Panc1 (cell line): Measurements from ENCODE around the gene ASRGL1. TPM values are rescaled to one million over a fixed set of nuclear protein-coding genes. Genes with fewer than 3 reads are reported as not detected.

ENCODE experiments used
- total RNA-seq: library from RNA; stranded (reverse); gene quantifications from one replicate; pipeline ENCODE4 v1.2.1, GENCODE V29; 2021; ENCODE audit not compliant: unreplicated experiment

ASRGL1 gene
- total RNA-seq, 1 experiment from 2014 or later = 43.2 TPM

Other genes starting within 250 kb of the ASRGL1 start
- 81.5 TPM for gene INCENP, start 213.4 kb upstream of the ASRGL1 start, total RNA-seq
- gene SCGB1D1, start 147.2 kb upstream of the ASRGL1 start, total RNA-seq = not detected
- not detected for gene SCGB2A1, start 128.8 kb upstream of the ASRGL1 start, total RNA-seq
- gene SCGB1D2, start 95.2 kb upstream of the ASRGL1 start, total RNA-seq = 0.85 TPM
- gene SCGB2A2, start 67.3 kb upstream of the ASRGL1 start, total RNA-seq = not detected
- gene SCGB1D4, start 38.4 kb upstream of the ASRGL1 start, total RNA-seq = not detected
- gene SCGB1A1, start 81.6 kb downstream of the ASRGL1 start, total RNA-seq = 1.1 TPM
- gene AHNAK, start 209.4 kb downstream of the ASRGL1 start, total RNA-seq = 844 TPM
- gene EEF1G, start 236.4 kb downstream of the ASRGL1 start, total RNA-seq = 1,119 TPM